GM19455 (cell line): Measurements from ENCODE around the gene MGLL.

Experiments used
- ATAC-seq: cut with Tn5 transposase; IDR thresholded peaks from one replicate; pipeline ENCODE4 v1.9.1; 2021; ENCODE audit not compliant: unreplicated experiment

MGLL gene

GRCh38 chr3:127678315-127678599 lies 144.1 kb downstream of the MGLL start:
- no peak for ATAC-seq

- ATAC-seq = no peak
Measured at GRCh38 chr3:127677541-127678314, 144.6 kb downstream of the MGLL start.

- no peak for ATAC-seq
Measured at GRCh38 chr3:127676921-127677351, 145.4 kb downstream of the MGLL start.

GRCh38 chr3:127676456-127676855 lies 145.9 kb downstream of the MGLL start:
- ATAC-seq = no peak

- no peak for ATAC-seq
Measured at GRCh38 chr3:127675651-127676391, 146.5 kb downstream of the MGLL start.

GRCh38 chr3:127674790-127675189 lies 147.5 kb downstream of the MGLL start:
- ATAC-seq = no peak

- ATAC-seq = no peak
Measured at GRCh38 chr3:127674101-127674721, 148.1 kb downstream of the MGLL start.

- peak; percentile 49 for ATAC-seq
Measured at GRCh38 chr3:127673191-127674100, 148.9 kb downstream of the MGLL start.

- ATAC-seq = peak; percentile 70
Measured at GRCh38 chr3:127672429-127673190, 149.7 kb downstream of the MGLL start, which contains the start of gene ABTB1. Gene ABTB1 (plus strand): TSS chr3:127672952. CDS start chr3:127673026, 74 bp downstream.

GRCh38 chr3:127671523-127672428 lies 150.5 kb downstream of the MGLL start:
- ATAC-seq = peak; percentile 15

GRCh38 chr3:127670761-127671522 lies 151.4 kb downstream of the MGLL start:
- ATAC-seq = no peak

- ATAC-seq = no peak
Measured at GRCh38 chr3:127670229-127670559, 152.1 kb downstream of the MGLL start.

- ATAC-seq = no peak
Measured at GRCh38 chr3:127669541-127670228, 152.6 kb downstream of the MGLL start.

- ATAC-seq = no peak
Measured at GRCh38 chr3:127668906-127669305, 153.4 kb downstream of the MGLL start.

- ATAC-seq = no peak
Measured at GRCh38 chr3:127667119-127667681, 155.1 kb downstream of the MGLL start.

- ATAC-seq = no peak
Measured at GRCh38 chr3:127666676-127667075, 155.6 kb downstream of the MGLL start.

- ATAC-seq = no peak
Measured at GRCh38 chr3:127665586-127665985, 156.7 kb downstream of the MGLL start.

GRCh38 chr3:127665165-127665564 lies 157.2 kb downstream of the MGLL start:
- no peak for ATAC-seq
